BJ (cell line): ENCODE data around the gene CCNT1. TPM values are rescaled to one million over a fixed set of nuclear protein-coding genes. Genes with fewer than 3 reads are reported as not detected.

ENCODE experiments used
- CTCF ChIA-PET: fragments of 350-600 bp; formaldehyde crosslinking; extraction: SDS; loops from one replicate; lab custom pipeline; 2021; ENCODE audit warnings: antibody characterized with exemption, inconsistent platforms; lab: Yijun Ruan, JAX
- POLR2A ChIA-PET: fragments of 300-600 bp; sonication (Branson Sonifier 250); formaldehyde crosslinking; extraction: SDS; loops from one replicate; lab custom pipeline; 2021; ENCODE audit warnings: antibody characterized with exemption; lab: Charles Lee
- DNase-seq: peaks from one replicate; pipeline ENCODE4 v3.0.0-alpha.2; 2011; ENCODE audit warnings: low read depth
- H3K27me3 ChIP-seq: 2 replicates; pipeline ENCODE4 v1.6.0; 2011; ENCODE audit warnings: low read length; ENCODE audit not compliant: control insufficient read depth, insufficient read depth
- H3K36me3 ChIP-seq: 2 replicates; pipeline ENCODE4 v1.5.1; 2011; ENCODE audit warnings: low read length; ENCODE audit not compliant: control insufficient read depth, insufficient read depth
- H3K4me3 ChIP-seq: 2 replicates; pipeline ENCODE4 v1.5.1; 2011; ENCODE audit warnings: low read depth, mild to moderate bottlenecking, control low read depth, low read length
- CTCF ChIP-seq: IDR thresholded peaks from 2 replicates; pipeline ENCODE4 v1.5.1; 2011; ENCODE audit warnings: low read depth, mild to moderate bottlenecking, control low read depth, inconsistent platforms, low read length, moderate library complexity; ENCODE audit not compliant: insufficient read depth
- polyA minus RNA-seq: library from RNA; depleted of rRNA, polyadenylated mRNA; stranded (reverse); fragments of >200 nt; gene quantifications from 2 replicates; pipeline ENCODE4 v1.2.3, GENCODE V29; 2011; rRNA and poly(A)+ RNA removed
- polyA plus RNA-seq: library from polyadenylated mRNA; depleted of rRNA; stranded (reverse); fragments of >200 nt; gene quantifications from 2 replicates; pipeline ENCODE4 v1.2.3, GENCODE V29; 2011; rRNA removed

Gene CCNT1
- 16.9 and 29.4 TPM in 2 replicates for polyA plus RNA-seq
- 19.3 and 20.5 TPM in 2 replicates for polyA minus RNA-seq

DNA sequence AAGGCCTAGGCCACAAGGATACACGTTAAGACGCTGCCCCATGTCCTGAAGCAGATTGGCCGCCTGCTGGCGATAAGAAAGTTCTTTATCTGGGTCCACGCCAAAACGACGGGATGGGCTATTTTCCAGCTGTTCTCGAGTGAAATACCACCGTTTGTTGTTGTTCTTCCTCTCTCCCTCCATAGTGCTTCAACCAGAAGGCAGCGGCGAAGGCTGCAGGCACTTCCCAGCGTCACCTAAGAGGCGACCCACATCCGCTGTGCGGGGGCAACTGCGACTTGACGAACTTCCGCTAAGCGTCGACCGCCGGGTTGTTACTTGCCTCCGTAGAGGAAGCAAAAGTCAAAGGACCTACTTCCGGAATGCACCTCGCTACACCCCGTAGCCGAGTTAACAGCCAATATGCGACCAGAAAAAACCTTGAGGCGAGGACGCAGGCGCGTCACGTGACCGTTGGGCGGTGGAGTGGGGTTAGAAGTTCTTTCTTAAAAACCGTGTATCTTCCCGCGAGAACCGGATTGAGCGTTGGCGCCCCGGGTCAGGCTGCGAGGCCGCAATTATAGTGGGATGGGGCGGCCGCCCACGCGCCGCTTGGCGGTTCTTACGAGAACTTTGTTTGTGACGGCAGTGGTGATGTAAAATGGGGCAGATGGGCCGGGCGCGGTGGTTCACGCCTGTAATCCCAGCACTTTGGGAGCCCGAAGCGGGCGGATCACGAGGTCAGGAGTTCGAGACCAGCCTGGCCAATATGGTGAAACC lies at the start of gene CCNT1:
TSS of gene CCNT1 (minus strand) at position 215 of the 759 bp plus-strand sequence. CDS start at position 183, 32 bp downstream.
- Histone ChIP-seq H3K36me3 (no peaks in the 10 kb centered on the region; the same call in 1 of the 2 replicates), H3K27me3 (no peaks in the 10 kb centered on the region), H3K4me3 (peak within 1 kb of the TSS; percentile 65)
- CTCF ChIA-PET: interaction anchor here (2.2 kb wide), 1 partner anchor 99 kb away, joined by 5 read pairs; no protein-coding TSS in a partner anchor
- peak; percentile 32 for TF ChIP-seq CTCF
- DNase-seq: peak; percentile 100
- POLR2A ChIA-PET: interaction anchor here (0.6 kb wide), 1 partner anchor 947 kb away, joined by 6 read pairs; no protein-coding TSS in a partner anchor

GRCh38 chr12:48765753-48766162 lies 49.3 kb upstream of the CCNT1 start:
- CTCF ChIA-PET: interaction anchor here (0.8 to 2.1 kb wide), 6 partner anchors 9 to 49 kb away, joined by 3 to 8 read pairs (median 4); no protein-coding TSS in a partner anchor
- Histone ChIP-seq H3K36me3 (peaks cover 17% of the 10 kb centered on the region), H3K27me3 (no peaks in the 10 kb centered on the region), H3K4me3 (no peak overlapping the region)
- no peak for TF ChIP-seq CTCF
- DNase-seq: no peak
- POLR2A ChIA-PET: no interaction called here

DNA sequence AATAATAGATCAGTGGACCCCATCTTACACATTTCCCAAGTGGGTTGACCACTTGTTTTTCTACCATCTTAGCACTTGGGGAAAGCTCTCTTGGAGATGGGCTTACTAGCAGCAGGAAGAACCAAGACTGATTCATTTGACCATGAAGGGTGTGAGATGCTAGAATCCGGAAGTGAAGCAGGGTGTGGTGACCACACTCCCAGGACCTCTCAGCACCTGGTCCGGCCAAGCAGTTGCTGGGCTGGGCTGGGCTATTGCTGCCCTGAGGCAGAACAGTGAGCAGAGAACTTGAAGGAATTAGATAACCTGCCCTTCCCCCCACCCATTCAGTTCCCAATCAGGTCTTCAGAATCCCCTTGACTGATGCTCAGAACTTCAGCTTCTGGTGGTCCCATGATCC lies 48.0 kb upstream of the CCNT1 start:
- H3K36me3 ChIP-seq: peaks cover 14% of the 10 kb centered on the region
- ChIA-PET POLR2A (no interaction called here), CTCF (interaction anchor here (0.5 to 3.5 kb wide), 7 partner anchors 9 to 61 kb away, joined by 3 to 20 read pairs (median 4); no protein-coding TSS in a partner anchor)
- no peak for TF ChIP-seq CTCF
- H3K4me3 ChIP-seq: no peak overlapping the region
- no peak for DNase-seq
- H3K27me3 ChIP-seq: no peaks in the 10 kb centered on the region

GRCh38 chr12:48758737-48759136 lies 42.2 kb upstream of the CCNT1 start:
- no peaks in the 10 kb centered on the region for H3K36me3 ChIP-seq
- ChIA-PET CTCF (interaction anchor here (1.0 to 11.8 kb wide), 5 partner anchors 13 to 132 kb away, joined by 3 to 226 read pairs (median 3); partner anchors contain the start of gene ADCY6), POLR2A (no interaction called here)
- no peak for TF ChIP-seq CTCF
- H3K27me3 ChIP-seq: no peaks in the 10 kb centered on the region; the same call in 1 of the 2 replicates
- DNase-seq: no peak
- no peak overlapping the region for H3K4me3 ChIP-seq

- no peak for DNase-seq
- Histone ChIP-seq H3K36me3 (no peaks in the 10 kb centered on the region), H3K4me3 (no peak overlapping the region), H3K27me3 (no peaks in the 10 kb centered on the region; the same call in 1 of the 2 replicates)
- ChIA-PET POLR2A (no interaction called here), CTCF (interaction anchor here (1.1 to 11.8 kb wide), 5 partner anchors 9 to 133 kb away, joined by 3 to 226 read pairs (median 4); partner anchors contain the start of gene ADCY6)
- TF ChIP-seq CTCF: peak; percentile 10; the same call in 1 of the 2 replicates
These were observed 41.7 kb upstream of the CCNT1 start for GRCh38 chr12:48758186-48758585.
